ENCODE data around the gene EPC1. TPM values are rescaled to one million over a fixed set of nuclear protein-coding genes. Genes with fewer than 3 reads are reported as not detected.
A peak's percentile ranks its signal among the peaks of the same experiment; 100 is the strongest.

Gene EPC1
- total and polyA plus RNA-seq, 2 donors: 35.2 to 38.7 TPM

DNA sequence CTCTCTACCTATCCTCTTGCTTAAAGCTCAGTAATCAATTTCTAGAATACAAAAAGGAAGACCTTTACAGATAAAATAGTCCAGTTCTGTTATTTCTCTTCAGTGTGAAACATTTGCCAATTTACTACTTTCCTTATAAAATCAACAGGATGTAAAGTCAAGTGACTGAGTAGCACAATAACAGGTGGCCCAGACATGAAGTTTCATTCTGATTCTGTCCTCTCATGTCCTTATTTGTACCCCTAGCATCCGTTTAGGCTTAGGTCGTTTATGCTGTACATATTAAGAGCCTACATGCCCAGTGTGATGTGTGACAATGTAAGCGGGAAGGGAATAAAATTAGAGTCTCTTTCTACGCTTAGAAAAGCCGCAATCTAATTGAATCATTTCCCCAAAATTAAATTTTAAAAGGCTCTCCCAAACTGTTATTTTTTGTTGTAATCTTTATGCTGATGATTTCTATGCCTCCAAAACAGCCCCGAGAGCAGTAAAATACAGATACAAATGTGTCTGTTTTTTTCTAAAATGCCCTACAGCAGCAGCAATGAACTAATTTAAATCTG is 29.1 kb downstream of the EPC1 start:
- Histone ChIP-seq H3K4me3 (ENCODE audit: low read length in 2 of 2) (no peak overlapping the region), H3K9me3 (ENCODE audit: control insufficient read depth in 2 of 2, insufficient read depth in 1 of 2, low read length in 1 of 2) (no peaks in the 10 kb centered on the region), H3K27me3 (ENCODE audit: control insufficient read depth in 2 of 2, insufficient read depth in 1 of 2, low read length in 1 of 2) (no peaks in the 10 kb centered on the region), H3K4me1 (ENCODE audit: control insufficient read depth in 2 of 2, insufficient read depth in 2 of 2, low read length in 2 of 2) (peaks cover 8 to 18% of the 10 kb centered on the region in 2 donors), H3K27ac (ENCODE audit: low read depth in 1 of 2, low read length in 1 of 2) (peak overlapping the region; percentile 42 to 59), H3K36me3 (ENCODE audit: control insufficient read depth in 2 of 2, insufficient read depth in 2 of 2, low read length in 1 of 2) (peaks cover 0 to 27% of the 10 kb centered on the region in 2 donors)
- DNase-seq (ENCODE audit: low read depth in 6 of 9, low spot score in 9 of 9): peak in 1 of 9 donors; percentile 46
- WGBS: 61% methylated on average over 6 of the region's 6 CpGs

DNA sequence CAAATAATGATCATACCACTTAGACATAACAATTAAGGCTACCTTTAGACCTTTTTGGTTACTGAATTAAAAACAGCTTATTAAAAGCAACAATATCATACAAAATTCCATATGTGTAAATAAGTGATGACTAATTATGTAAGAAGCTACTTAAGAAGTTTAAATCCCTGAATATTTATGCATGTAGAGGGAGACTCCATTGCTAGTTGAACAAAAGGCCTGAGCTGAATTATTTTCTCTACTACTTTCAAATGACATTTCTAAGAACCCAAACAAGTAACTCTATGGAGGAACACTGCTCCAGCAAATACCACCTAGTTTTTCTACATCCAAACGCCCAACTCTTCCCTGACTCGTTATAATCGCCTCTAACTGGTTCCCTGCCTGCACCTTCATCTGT is 31.5 kb downstream of the EPC1 start:
- H3K27ac ChIP-seq (ENCODE audit: low read depth in 1 of 2, low read length in 1 of 2): no peak overlapping the region
- WGBS: 93% methylated on average over 3 of the region's 3 CpGs
- no peak for DNase-seq (ENCODE audit: low read depth in 6 of 9, low spot score in 9 of 9)

DNA sequence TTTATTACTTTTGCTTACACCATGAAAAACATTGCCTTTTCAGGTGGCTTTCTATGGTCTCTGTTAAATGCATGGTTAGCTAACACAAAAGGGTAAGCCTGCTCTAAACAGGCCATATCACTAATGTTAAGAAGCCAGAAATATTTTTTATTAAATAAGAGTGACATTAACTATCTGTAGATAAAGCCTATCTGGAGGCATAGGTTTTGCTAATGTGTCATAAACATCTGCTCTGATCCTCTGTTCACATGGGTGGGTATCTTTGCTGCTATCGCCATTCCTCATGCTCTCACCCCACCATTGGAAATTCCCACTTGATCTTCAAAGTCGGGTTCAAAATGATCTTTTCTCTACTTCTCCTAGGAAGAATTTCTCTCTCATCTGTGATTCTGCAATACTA is 32.4 kb downstream of the EPC1 start:
- WGBS: 92% methylated on average over 2 of the region's 2 CpGs
- H3K36me3 ChIP-seq (ENCODE audit: control insufficient read depth in 2 of 2, insufficient read depth in 2 of 2, low read length in 1 of 2): peaks cover 0 to 22% of the 10 kb centered on the region in 2 donors
- no peak overlapping the region for H3K27ac ChIP-seq (ENCODE audit: low read depth in 1 of 2, low read length in 1 of 2)
- no peak overlapping the region for H3K4me3 ChIP-seq (ENCODE audit: low read length in 2 of 2)
- DNase-seq (ENCODE audit: low read depth in 6 of 9, low spot score in 9 of 9): no peak
- no peaks in the 10 kb centered on the region for H3K9me3 ChIP-seq (ENCODE audit: control insufficient read depth in 2 of 2, insufficient read depth in 1 of 2, low read length in 1 of 2)
- H3K27me3 ChIP-seq (ENCODE audit: control insufficient read depth in 2 of 2, insufficient read depth in 1 of 2, low read length in 1 of 2): no peaks in the 10 kb centered on the region
- peaks cover 8 to 15% of the 10 kb centered on the region in 2 donors for H3K4me1 ChIP-seq (ENCODE audit: control insufficient read depth in 2 of 2, insufficient read depth in 2 of 2, low read length in 2 of 2)

More for the DNA sequence above, 31.5 kb downstream of the EPC1 start:
- Histone ChIP-seq H3K9me3 (ENCODE audit: control insufficient read depth in 2 of 2, insufficient read depth in 1 of 2, low read length in 1 of 2) (no peaks in the 10 kb centered on the region), H3K4me1 (ENCODE audit: control insufficient read depth in 2 of 2, insufficient read depth in 2 of 2, low read length in 2 of 2) (peaks cover 8 to 18% of the 10 kb centered on the region in 2 donors), H3K27me3 (ENCODE audit: control insufficient read depth in 2 of 2, insufficient read depth in 1 of 2, low read length in 1 of 2) (no peaks in the 10 kb centered on the region), H3K36me3 (ENCODE audit: control insufficient read depth in 2 of 2, insufficient read depth in 2 of 2, low read length in 1 of 2) (peaks cover 0 to 18% of the 10 kb centered on the region in 2 donors), H3K4me3 (ENCODE audit: low read length in 2 of 2) (no peak overlapping the region)

DNA sequence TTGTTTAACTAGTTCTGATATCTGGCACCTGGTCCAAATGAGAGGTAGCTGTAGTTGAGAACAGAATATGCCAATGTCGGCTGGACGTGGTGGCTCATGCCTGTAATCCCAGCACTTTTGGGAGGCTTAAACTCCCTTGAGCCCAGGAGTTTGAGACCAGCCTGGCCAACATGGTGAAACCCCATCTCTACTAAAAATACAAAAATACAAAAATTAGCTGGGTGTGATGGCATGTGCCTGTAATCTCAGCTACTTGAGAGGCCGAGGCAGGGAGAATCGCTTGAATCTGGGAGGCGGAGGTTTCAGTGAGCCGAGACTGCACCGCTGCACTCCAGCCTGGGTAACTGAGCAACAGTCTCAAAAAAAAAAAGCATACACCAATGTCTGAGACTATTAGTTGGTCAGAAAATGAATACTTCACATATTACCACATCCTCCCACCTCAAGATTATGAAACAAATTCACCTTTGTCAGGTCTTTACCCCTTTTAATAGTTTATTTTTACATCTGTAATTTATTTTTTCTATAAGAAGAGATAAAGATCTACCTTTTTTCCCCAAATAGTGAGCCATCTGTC is 38.8 kb downstream of the EPC1 start:
- DNase-seq (ENCODE audit: low read depth in 6 of 9, low spot score in 9 of 9): no peak
- Histone ChIP-seq H3K27me3 (ENCODE audit: control insufficient read depth in 2 of 2, insufficient read depth in 1 of 2, low read length in 1 of 2) (no peaks in the 10 kb centered on the region), H3K36me3 (ENCODE audit: control insufficient read depth in 2 of 2, insufficient read depth in 2 of 2, low read length in 1 of 2) (peaks cover 4 to 35% of the 10 kb centered on the region in 2 donors), H3K27ac (ENCODE audit: low read depth in 1 of 2, low read length in 1 of 2) (no peak overlapping the region), H3K9me3 (ENCODE audit: control insufficient read depth in 2 of 2, insufficient read depth in 1 of 2, low read length in 1 of 2) (no peaks in the 10 kb centered on the region), H3K4me1 (ENCODE audit: control insufficient read depth in 2 of 2, insufficient read depth in 2 of 2, low read length in 2 of 2) (no peaks in the 10 kb centered on the region), H3K4me3 (ENCODE audit: low read length in 2 of 2) (no peak overlapping the region)
- 98% methylated on average over 7 of the region's 7 CpGs for whole genome bisulfite sequencing

DNA sequence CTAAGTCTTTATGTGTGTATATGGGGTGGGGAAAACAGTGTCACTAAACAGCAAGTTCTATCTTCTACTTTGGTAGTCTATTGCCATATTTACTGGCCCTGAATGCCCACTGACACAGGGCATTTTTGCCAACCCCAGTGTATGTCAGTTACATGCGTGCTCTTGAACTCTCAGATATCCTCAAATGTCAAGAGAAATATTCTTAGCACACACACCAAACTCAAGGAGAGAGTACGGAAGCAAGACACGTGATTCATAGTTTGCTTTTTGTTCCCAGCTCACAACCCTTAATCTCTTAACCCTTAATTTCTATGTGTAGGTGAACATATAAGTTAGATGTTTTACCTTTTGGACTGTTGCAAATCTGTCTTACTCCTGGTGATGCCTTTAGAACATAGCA is 39.3 kb downstream of the EPC1 start:
- Histone ChIP-seq H3K27ac (ENCODE audit: low read depth in 1 of 2, low read length in 1 of 2) (no peak overlapping the region), H3K27me3 (ENCODE audit: control insufficient read depth in 2 of 2, insufficient read depth in 1 of 2, low read length in 1 of 2) (no peaks in the 10 kb centered on the region), H3K36me3 (ENCODE audit: control insufficient read depth in 2 of 2, insufficient read depth in 2 of 2, low read length in 1 of 2) (peaks cover 4 to 40% of the 10 kb centered on the region in 2 donors), H3K4me3 (ENCODE audit: low read length in 2 of 2) (no peak overlapping the region), H3K4me1 (ENCODE audit: control insufficient read depth in 2 of 2, insufficient read depth in 2 of 2, low read length in 2 of 2) (no peaks in the 10 kb centered on the region), H3K9me3 (ENCODE audit: control insufficient read depth in 2 of 2, insufficient read depth in 1 of 2, low read length in 1 of 2) (no peaks in the 10 kb centered on the region)
- WGBS: 95% methylated on average over 3 of the region's 3 CpGs
- DNase-seq (ENCODE audit: low read depth in 6 of 9, low spot score in 9 of 9): no peak

DNA sequence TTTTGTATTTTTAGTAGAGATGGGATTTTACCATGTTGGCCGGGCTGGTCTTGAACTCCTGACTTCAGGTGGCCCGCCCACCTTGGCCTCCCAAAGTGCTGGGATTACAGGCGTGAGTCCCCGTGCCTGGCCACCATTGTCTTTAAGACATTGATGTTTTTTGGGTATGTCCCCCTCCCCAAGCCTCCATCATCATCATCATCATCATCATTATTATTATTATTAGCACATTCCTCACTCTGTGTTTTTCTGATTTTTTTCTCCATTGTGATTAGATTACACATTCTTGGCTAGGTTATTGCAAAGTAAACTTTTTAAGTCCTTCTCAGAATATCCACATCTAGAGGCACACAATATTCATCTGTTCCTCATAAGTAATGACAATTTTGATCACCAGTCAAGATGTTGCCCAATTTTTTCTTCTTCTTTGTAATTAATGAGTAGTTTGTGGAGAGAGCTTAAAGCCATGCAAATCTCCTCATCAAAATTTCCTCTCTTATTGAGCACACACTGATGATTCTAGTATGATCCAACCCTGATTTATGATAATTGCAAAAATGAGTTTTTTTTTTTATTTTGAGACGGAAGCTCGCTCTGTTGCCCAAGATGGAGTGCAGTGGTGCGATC is 47.5 kb downstream of the EPC1 start:
- Histone ChIP-seq H3K9me3 (ENCODE audit: control insufficient read depth in 2 of 2, insufficient read depth in 1 of 2, low read length in 1 of 2) (no peaks in the 10 kb centered on the region), H3K27ac (ENCODE audit: low read depth in 1 of 2, low read length in 1 of 2) (no peak overlapping the region), H3K4me3 (ENCODE audit: low read length in 2 of 2) (no peak overlapping the region), H3K4me1 (ENCODE audit: control insufficient read depth in 2 of 2, insufficient read depth in 2 of 2, low read length in 2 of 2) (peaks cover 0 to 2% of the 10 kb centered on the region in 2 donors), H3K36me3 (ENCODE audit: control insufficient read depth in 2 of 2, insufficient read depth in 2 of 2, low read length in 1 of 2) (peaks cover 4 to 24% of the 10 kb centered on the region in 2 donors), H3K27me3 (ENCODE audit: control insufficient read depth in 2 of 2, insufficient read depth in 1 of 2, low read length in 1 of 2) (no peaks in the 10 kb centered on the region)
- WGBS: 88% methylated on average over 7 of the region's 7 CpGs
- no peak for DNase-seq (ENCODE audit: low read depth in 6 of 9, low spot score in 9 of 9)

DNA sequence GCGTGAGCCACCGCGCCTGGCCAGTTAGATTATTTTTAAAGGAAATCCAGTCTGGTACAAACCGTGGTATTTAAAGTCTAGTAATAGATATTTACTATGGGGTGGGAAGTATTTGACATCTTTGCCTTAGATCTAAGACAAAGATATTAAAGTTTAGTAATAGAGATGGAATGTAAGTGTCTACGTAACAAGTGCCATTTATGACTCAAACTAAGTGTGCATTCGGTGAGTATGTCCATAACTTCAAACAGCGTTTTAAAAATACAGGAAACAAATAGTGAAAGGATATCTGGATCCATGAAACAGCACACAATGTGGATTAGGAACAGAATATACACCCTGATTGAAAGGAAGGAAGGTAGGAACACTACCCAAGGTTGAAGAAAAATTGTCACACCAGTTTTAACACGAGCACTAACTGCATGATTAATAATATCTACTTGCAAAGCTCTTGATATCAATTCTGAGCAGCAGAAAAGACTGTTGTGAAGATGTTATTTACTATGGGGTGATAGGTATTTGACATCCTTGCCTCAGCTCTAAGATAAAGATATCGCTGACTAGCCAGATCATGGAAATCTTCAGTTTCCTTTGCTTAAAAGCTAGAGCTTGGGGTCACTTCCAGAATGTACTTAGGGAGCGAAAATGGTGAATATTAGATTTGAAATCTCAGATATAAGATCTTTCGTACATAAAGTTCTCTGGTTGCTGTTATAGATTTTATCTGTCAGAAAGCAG is 48.7 kb downstream of the EPC1 start:
- H3K9me3 ChIP-seq (ENCODE audit: control insufficient read depth in 2 of 2, insufficient read depth in 1 of 2, low read length in 1 of 2): no peaks in the 10 kb centered on the region
- no peaks in the 10 kb centered on the region for H3K27me3 ChIP-seq (ENCODE audit: control insufficient read depth in 2 of 2, insufficient read depth in 1 of 2, low read length in 1 of 2)
- no peak for DNase-seq (ENCODE audit: low read depth in 6 of 9, low spot score in 9 of 9)
- H3K4me1 ChIP-seq (ENCODE audit: control insufficient read depth in 2 of 2, insufficient read depth in 2 of 2, low read length in 2 of 2): peaks cover 0 to 2% of the 10 kb centered on the region in 2 donors
- H3K36me3 ChIP-seq (ENCODE audit: control insufficient read depth in 2 of 2, insufficient read depth in 2 of 2, low read length in 1 of 2): peaks cover 0 to 18% of the 10 kb centered on the region in 2 donors
- no peak overlapping the region for H3K27ac ChIP-seq (ENCODE audit: low read depth in 1 of 2, low read length in 1 of 2)
- whole genome bisulfite sequencing: 96% methylated on average over 11 of the region's 11 CpGs
- no peak overlapping the region for H3K4me3 ChIP-seq (ENCODE audit: low read length in 2 of 2)

DNA sequence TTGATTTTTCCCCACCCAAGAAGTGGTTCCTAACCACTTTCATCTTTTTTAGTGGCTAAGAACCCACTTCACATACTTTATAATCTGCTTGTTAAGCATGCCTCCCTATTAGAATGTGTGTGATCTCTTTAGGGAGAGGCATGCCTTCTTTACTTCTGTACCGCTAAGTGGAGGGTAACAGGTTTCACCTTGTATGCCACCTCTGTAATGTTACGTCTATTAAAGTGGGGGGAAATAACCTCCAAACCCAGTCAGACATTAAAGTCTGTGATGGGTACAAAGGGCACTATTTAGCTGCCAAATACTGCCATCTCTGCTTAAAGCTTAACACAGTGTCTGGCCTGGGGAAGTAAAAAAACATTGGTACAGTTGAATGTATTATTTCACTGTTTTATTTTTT is 51.9 kb downstream of the EPC1 start:
- Histone ChIP-seq H3K9me3 (ENCODE audit: control insufficient read depth in 2 of 2, insufficient read depth in 1 of 2, low read length in 1 of 2) (no peaks in the 10 kb centered on the region), H3K4me3 (ENCODE audit: low read length in 2 of 2) (no peak overlapping the region), H3K27ac (ENCODE audit: low read depth in 1 of 2, low read length in 1 of 2) (no peak overlapping the region), H3K4me1 (ENCODE audit: control insufficient read depth in 2 of 2, insufficient read depth in 2 of 2, low read length in 2 of 2) (peaks cover 0 to 2% of the 10 kb centered on the region in 2 donors), H3K36me3 (ENCODE audit: control insufficient read depth in 2 of 2, insufficient read depth in 2 of 2, low read length in 1 of 2) (peaks cover 0 to 33% of the 10 kb centered on the region in 2 donors), H3K27me3 (ENCODE audit: control insufficient read depth in 2 of 2, insufficient read depth in 1 of 2, low read length in 1 of 2) (no peaks in the 10 kb centered on the region)
- WGBS: 33% methylated on average over 2 of the region's 2 CpGs
- peak in 1 of 9 donors; percentile 13 for DNase-seq (ENCODE audit: low read depth in 6 of 9, low spot score in 9 of 9)

DNA sequence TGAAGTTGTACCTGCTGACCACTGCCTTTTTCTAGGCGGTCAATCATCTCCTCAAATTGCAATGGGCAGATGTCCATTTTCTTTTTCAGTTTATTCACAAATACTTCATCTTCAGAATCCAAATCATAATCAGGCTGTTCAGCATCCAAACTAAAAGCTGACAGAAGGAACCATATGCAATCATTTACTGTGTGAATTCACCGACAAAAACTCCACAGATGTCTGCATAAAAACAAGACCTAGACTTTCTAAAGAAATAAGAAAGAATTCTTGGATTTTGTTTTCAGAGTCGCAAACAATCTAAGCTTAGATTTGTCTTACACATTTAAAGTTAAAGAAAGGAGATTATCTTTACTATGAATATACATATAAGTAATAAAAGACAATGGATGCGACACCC is 53.4 kb downstream of the EPC1 start:
- Histone ChIP-seq H3K9me3 (ENCODE audit: control insufficient read depth in 2 of 2, insufficient read depth in 1 of 2, low read length in 1 of 2) (no peaks in the 10 kb centered on the region), H3K4me1 (ENCODE audit: control insufficient read depth in 2 of 2, insufficient read depth in 2 of 2, low read length in 2 of 2) (peaks cover 0 to 2% of the 10 kb centered on the region in 2 donors), H3K27ac (ENCODE audit: low read depth in 1 of 2, low read length in 1 of 2) (no peak overlapping the region), H3K36me3 (ENCODE audit: control insufficient read depth in 2 of 2, insufficient read depth in 2 of 2, low read length in 1 of 2) (peaks cover 6 to 42% of the 10 kb centered on the region in 2 donors), H3K4me3 (ENCODE audit: low read length in 2 of 2) (no peak overlapping the region), H3K27me3 (ENCODE audit: control insufficient read depth in 2 of 2, insufficient read depth in 1 of 2, low read length in 1 of 2) (no peaks in the 10 kb centered on the region)
- no peak for DNase-seq (ENCODE audit: low read depth in 6 of 9, low spot score in 9 of 9)
- 97% methylated on average over 4 of the region's 4 CpGs for WGBS
